ENCODE data around the gene PCNX2.

PCNX2 gene

GRCh38 chr1:233269656-233270055 lies 25.9 kb downstream of the PCNX2 start:
- TF ChIP-seq CTCF (IDR thresholded peaks at IDR 0.05): no peak

- TF ChIP-seq CTCF (IDR thresholded peaks at IDR 0.05): no peak
Observed at GRCh38 chr1:233268389-233269022, 27.0 kb downstream of the PCNX2 start.

- TF ChIP-seq CTCF (IDR thresholded peaks at IDR 0.05): no peak
Observed at GRCh38 chr1:233261695-233262094, 33.8 kb downstream of the PCNX2 start.

- TF ChIP-seq CTCF (IDR thresholded peaks at IDR 0.05): no peak
Observed at GRCh38 chr1:233261206-233261605, 34.3 kb downstream of the PCNX2 start.

- no peak for TF ChIP-seq CTCF (IDR thresholded peaks at IDR 0.05)
Observed at GRCh38 chr1:233257786-233258185, 37.7 kb downstream of the PCNX2 start.

GRCh38 chr1:233256789-233257188 lies 38.7 kb downstream of the PCNX2 start:
- TF ChIP-seq CTCF (IDR thresholded peaks at IDR 0.05): no peak

GRCh38 chr1:233256191-233256590 lies 39.3 kb downstream of the PCNX2 start:
- no peak for TF ChIP-seq CTCF (IDR thresholded peaks at IDR 0.05)

GRCh38 chr1:233255145-233255544 lies 40.4 kb downstream of the PCNX2 start:
- TF ChIP-seq CTCF (IDR thresholded peaks at IDR 0.05): no peak
